ENCODE data around the gene CPEB1.
A peak's percentile ranks its signal among the peaks of the same experiment; 100 is the strongest.
"Not testable (repeated sequence)": the region's sequence is repeated elsewhere in the genome, so short reads cannot be mapped to it uniquely, and the experiment has no call there.

CPEB1 gene

DNA sequence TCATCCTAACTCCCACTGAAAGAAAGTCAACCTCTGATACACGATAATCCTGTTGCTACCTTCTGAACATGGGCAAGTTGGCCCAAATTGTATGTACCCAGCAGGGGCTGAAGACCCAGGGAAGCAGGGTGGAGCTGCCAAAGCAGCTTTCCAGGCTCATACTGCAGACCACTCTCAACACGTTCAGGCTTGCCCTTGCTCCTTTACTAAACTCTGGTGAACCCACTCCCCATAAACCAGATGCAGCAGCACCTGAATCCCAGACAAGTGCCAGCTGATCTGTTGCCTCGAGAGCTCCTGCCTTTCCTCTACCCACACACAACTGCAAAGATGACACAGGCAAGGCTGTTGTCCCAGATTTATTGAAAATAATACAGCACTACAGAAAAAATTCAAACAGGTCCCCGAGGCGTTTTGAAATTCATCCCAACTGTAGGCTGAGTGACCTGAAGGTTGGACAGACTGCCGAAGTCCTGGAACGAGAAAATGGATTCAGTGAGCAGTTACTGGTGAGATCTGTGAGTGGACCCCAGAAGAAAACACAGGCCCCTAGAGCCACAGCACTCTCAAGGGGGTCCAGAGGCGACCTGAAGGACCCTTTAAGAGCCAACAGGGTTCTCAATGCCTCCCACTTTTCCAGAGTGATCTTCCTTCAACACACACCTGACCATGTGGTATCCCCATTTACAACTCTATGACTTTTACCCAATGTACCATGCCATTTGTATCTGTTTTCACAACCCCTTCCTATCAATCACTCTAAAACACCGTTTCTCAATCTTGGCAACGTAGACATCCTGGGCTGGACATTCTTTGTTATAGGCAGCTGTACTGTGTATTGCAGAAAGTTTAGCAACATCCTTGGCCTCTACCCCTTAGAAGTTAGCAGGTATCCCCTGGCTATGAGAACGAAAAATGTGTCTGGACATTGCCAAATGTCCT lies 110.5 kb downstream of the CPEB1 start:
- DNase-seq (ENCODE audit: low read depth), result no peak
- TF ChIP-seq, protein P1, sequence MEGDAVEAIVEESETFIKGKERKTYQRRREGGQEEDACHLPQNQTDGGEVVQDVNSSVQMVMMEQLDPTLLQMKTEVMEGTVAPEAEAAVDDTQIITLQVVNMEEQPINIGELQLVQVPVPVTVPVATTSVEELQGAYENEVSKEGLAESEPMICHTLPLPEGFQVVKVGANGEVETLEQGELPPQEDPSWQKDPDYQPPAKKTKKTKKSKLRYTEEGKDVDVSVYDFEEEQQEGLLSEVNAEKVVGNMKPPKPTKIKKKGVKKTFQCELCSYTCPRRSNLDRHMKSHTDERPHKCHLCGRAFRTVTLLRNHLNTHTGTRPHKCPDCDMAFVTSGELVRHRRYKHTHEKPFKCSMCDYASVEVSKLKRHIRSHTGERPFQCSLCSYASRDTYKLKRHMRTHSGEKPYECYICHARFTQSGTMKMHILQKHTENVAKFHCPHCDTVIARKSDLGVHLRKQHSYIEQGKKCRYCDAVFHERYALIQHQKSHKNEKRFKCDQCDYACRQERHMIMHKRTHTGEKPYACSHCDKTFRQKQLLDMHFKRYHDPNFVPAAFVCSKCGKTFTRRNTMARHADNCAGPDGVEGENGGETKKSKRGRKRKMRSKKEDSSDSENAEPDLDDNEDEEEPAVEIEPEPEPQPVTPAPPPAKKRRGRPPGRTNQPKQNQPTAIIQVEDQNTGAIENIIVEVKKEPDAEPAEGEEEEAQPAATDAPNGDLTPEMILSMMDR (IDR thresholded peaks at IDR 0.05; ENCODE audit: insufficient read depth, low read depth, low read length, missing control alignments), result no peak
- H3K4me3 ChIP-seq (ENCODE audit: low read length), result peak overlapping the region; percentile 100

DNA sequence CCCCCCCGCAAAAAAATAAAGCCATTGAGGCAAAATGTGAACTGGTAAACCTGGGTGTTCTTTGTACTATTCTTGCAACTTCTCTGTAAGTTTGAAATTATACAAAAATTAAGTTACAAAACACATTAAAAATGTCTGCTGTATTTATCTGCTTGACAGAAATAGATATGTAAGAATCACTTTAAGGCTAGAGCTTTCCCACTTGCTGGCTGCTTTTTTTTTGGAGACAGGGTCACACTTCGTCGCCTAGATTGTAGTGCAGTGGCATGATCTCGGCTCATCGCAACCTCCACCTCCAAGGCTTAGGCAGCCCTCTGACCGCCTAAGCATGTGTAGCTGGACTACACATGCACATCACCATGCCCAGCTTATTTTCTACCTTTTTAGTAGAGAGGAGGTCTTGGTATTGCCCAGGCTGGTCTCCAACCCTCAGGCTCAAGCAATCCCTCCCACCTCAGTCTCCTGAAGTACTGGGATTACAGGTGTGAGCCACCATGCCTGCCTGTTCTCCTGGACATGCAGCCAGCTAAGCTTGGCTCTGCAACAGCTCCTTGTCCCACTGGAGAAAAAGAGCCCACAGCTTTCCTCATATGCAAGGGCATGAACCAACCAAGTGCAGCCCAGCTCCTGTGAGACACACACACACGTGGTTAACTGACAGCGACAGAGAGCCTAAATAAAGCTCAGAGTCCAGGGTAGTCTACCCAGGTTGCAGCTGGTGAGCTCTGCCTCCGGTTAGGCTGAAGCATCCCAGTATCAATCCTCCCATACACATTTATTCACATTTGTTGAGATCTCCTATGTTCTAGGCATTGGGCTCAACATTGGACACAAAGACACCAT lies 111.4 kb downstream of the CPEB1 start:
- H3K4me3 ChIP-seq (ENCODE audit: low read length), result no peak overlapping the region
- TF ChIP-seq, protein P1 (IDR thresholded peaks at IDR 0.05; ENCODE audit: insufficient read depth, low read depth, low read length, missing control alignments), result no peak
- DNase-seq (ENCODE audit: low read depth), result no peak

DNA sequence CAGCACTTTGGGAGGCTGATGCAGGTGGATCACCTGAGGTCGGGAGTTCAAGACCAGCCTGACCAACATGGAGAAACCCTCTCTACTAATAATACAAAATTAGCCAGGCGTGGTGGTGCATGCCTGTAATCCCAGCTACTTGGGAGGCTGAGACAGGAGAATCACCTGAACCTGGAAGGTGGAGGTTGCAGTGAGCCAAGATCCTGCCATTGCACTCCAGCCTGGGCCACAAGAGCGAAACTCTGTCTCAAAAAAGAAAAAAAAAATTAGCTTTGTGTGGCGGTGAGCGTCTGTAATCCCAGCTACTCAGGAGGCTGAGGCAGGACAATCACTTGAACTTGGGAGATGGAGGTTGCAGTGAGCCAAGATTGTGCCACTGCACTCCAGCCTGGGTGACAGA lies 112.0 kb downstream of the CPEB1 start:
- DNase-seq (ENCODE audit: low read depth); H3K4me3 ChIP-seq (ENCODE audit: low read length): not testable (repeated sequence)

DNA sequence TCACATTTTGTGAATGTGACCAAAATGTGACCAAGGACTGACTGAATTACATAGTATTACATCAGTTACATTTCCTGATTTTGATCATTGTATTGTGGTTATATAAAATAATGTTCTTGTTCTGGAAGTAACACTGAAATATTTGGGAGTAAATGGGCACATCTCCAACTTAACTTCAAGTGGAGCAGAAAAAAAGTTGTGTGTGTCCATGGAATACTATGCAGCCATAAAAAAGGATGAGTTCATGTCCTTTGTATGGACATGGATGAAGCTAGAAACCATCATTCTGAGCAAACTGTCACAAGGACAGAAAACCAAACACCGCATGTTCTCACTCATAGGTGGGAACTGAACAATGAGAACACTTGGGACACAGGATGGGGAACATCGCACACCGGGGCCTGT lies 112.7 kb downstream of the CPEB1 start:
- not testable (repeated sequence) for DNase-seq (ENCODE audit: low read depth); H3K4me3 ChIP-seq (ENCODE audit: low read length)

DNA sequence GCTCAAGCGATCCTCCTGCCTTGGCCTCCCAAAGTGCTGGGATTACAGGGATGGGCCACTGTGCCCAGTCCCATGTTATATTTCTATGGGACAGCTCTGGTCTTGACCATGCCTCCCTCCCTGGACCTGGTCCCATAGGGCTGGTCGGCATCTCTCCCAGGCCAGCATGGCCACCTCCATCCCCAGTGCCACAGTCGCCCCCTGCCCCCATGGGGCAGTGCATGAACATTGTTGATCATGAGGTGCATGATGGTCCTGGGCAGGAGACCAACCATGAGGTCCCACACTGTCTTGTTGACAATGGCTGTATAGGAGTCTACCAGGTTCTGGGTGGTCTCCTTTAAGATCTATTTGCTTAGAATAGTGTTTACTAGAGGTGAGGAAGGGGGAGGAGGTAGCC lies 113.4 kb downstream of the CPEB1 start:
- no peak for DNase-seq (ENCODE audit: low read depth)
- H3K4me3 ChIP-seq (ENCODE audit: low read length), result no peak overlapping the region
- TF ChIP-seq, protein P1 (IDR thresholded peaks at IDR 0.05; ENCODE audit: insufficient read depth, low read depth, low read length, missing control alignments), result no peak

- DNase-seq (ENCODE audit: low read depth), result no peak
Measured at GRCh38 chr15:82532991-82533481, 114.1 kb downstream of the CPEB1 start.

DNA sequence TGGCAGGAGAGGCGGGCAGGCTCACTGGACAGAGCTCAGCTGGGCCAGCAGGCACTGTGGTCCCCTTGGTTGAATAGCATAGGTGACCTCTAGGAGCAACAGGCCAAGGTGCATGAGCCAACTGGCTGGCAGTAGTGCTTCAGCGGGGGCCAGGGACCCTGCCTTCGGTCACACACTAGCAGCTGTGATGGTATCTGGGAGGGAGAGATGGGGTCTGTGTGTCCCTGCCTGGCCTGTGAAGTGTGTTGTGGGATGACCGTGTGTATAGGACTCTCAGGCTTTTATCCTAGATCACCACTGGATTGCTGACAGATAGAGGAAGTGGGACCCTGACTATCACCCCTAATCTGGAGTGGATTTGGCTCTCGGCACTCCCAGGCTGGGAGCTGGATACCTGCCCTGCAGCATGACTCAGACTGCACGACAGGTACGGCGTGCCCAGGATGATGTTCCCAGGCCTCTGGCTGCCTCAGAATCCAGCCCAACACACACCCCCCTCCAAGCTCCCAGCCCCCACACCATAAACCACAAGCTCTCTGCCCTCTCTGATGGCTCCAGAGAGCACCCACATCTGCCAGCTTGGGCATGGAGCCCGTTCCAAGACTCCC lies 114.7 kb downstream of the CPEB1 start:
- no peak overlapping the region for H3K4me3 ChIP-seq (ENCODE audit: low read length)
- DNase-seq (ENCODE audit: low read depth), result peak; percentile 45
- TF ChIP-seq, protein P1 (IDR thresholded peaks at IDR 0.05; ENCODE audit: insufficient read depth, low read depth, low read length, missing control alignments), result no peak

More at GRCh38 chr15:82532991-82533481, 114.1 kb downstream of the CPEB1 start:
- TF ChIP-seq, protein P1 (IDR thresholded peaks at IDR 0.05; ENCODE audit: insufficient read depth, low read depth, low read length, missing control alignments), result no peak
- H3K4me3 ChIP-seq (ENCODE audit: low read length), result no peak overlapping the region

Data from epithelial cell of esophagus (primary cell).